VCaP (cell line): Measurements from ENCODE around the gene ZDHHC14.
A peak's percentile ranks its signal among the peaks of the same experiment; 100 is the strongest.

Source experiments
- H3K27ac ChIP-seq: fragments of 450-650 bp; 2 replicates; pipeline ENCODE4 v1.5.1; 2017
- CTCF ChIP-seq: fragments of 450-650 bp; conservative IDR thresholded peaks from 2 replicates; pipeline ENCODE4 v1.5.1; 2017; ENCODE audit warnings: mild to moderate bottlenecking, moderate library complexity

Gene ZDHHC14

DNA sequence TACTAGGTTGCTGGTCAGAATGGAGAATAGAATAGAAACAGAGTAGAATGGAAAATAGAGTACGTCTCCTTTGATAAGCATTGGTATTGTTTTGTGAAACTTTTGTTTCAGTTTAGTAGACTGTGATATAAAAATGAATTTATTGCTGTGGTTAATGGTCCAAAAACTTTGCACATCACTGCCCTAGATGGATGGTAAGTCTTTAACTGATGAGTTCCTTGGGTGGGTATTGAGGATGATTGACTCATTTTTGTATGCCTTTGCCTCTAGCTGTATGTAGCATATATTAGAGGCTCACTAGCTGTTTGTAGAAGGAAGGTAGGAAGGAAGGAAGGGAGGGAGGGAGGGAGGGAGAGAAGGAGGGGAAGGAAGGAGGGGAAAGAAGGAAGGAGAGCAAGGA, 48.3 kb downstream of the ZDHHC14 start:
- H3K27ac ChIP-seq = no peak overlapping the region
- TF ChIP-seq CTCF = no peak

- no peak for TF ChIP-seq CTCF
- H3K27ac ChIP-seq = no peak overlapping the region
Measured at GRCh38 chr6:157430834-157431233, 49.8 kb downstream of the ZDHHC14 start.

DNA sequence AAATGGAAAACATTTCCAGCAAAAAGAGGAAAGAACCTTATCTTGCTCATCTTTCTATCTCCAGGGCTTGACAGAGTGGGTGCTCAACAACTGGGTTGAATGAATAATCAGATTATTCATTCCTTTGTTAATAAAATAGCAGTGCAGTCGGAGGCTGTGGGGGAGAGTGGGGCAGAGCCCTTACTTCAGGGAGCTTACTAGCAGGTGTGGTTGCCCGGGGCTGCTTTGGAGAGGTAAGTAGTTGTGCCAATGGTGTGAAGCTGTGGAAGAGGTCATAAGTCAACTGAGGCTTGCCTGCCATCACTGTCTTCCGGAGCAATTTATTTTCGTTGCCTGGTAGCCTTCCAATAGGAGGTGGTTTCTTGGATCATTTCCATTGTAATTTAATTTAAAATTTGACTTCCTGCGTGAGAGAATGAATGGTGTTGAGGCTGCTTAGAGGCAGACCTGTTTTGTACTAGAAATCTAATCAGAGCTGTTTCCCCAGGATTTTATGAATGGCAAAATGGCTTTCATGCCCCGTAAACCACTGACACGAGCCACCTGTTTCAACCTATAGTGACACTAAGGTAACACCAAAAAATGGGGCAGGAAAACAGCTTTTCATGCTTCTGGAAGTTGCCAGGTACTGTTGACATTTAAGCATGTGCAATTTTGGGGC, 51.4 kb downstream of the ZDHHC14 start:
- no peak for TF ChIP-seq CTCF
- no peak overlapping the region for H3K27ac ChIP-seq

DNA sequence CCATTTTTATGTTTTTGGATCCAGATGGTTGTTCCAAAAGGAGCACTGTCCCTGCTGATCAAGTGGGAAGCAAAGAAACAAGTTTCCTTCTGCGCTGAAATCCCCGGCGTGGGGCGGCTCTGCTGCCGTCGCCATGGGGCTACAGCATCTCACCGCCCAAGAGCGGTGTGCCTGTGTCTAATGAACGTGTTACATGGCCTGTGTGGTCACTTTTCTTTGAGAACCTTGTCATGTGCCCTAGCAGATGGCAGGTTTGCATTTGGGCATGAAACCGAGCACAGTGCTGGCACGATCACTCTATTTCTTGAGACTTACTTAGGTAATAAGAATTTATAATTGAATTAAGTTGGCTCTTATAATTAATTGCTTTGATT, 51.9 kb downstream of the ZDHHC14 start:
- no peak for TF ChIP-seq CTCF
- no peak overlapping the region for H3K27ac ChIP-seq

GRCh38 chr6:157433678-157434081, 52.7 kb downstream of the ZDHHC14 start:
- no peak for TF ChIP-seq CTCF
- H3K27ac ChIP-seq = no peak overlapping the region

DNA sequence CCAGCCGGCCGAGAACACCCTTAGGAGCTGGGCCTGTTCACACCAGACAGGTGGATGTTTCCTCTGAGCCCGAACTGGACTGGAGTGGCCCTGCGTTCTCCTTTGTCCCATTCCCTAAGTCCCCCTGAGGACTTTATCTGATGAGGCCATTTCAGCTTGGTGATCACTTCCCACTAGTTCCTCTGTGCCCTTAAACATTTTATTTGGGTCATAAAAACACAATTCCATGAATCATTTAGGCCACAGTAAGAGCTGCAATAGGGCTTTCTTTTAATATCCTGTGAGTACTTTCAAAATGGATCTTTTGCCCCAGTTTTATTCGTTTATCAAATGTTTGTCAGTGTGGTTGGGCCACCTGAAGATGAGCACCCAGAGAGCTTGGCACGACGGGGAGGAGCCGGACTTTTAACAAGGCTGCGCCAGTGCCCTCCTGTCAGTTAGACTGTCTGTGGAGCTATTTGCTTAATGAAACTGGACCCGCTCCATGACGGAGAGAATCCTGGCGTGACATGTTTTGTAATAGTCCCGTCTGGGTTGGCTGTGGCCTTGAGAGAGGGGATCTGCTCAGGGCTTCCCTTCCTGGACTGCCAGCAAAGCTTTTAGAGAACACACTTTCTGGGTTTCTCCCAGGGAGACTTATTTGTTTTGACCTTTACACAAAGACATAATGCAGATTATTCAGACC, 53.5 kb downstream of the ZDHHC14 start:
- peak overlapping the region; percentile 46 for H3K27ac ChIP-seq
- no peak for TF ChIP-seq CTCF

DNA sequence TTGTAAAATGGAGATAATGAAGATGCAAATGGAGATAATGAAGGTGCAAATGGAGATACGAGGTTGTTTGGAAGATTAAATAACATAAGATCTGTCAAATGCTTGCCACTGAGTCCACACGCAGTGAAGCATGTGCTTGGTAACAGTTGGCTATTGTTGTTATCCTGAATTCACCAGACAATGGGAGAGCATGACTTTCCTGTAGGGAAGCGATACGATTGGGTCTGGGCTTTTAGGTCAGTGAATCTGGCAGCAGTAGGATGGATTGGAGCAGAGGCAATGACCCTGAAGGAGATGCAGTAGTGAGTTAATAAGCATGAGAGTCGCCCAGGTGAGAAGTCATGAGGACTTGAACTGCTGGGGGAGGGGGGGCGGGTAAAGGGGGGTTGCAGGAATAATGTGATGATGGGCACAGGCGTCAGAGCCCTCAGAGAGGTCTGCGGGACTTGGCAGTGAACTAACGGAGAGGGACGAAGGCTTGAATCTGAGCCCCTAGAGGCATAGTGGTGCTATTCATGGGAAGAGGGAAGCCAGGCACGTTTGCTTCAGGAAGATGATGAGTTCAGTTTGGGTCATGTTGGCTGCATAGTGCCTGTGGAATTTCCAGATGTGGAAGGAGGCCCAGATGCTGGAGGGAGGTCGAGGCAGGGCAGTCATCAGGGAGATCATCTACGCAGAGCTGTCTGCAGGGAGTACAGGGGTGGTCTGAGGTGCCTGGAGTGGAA, 55.4 kb downstream of the ZDHHC14 start:
- TF ChIP-seq CTCF = no peak
- H3K27ac ChIP-seq = no peak overlapping the region
